ENCODE results near the gene AKR1C2. TPM values are rescaled to one million over a fixed set of nuclear protein-coding genes. Genes with fewer than 3 reads are reported as not detected.
"Not testable (repeated sequence)": the region's sequence is repeated elsewhere in the genome, so short reads cannot be mapped to it uniquely, and the experiment has no call there.

The AKR1C2 gene
- total and polyA plus RNA-seq, 7 donors, result 38.7 to 2,054 (median 161) TPM

- ATAC-seq (no peak), DNase-seq (no peak)
- peaks cover 57% of the 10 kb centered on the region for H3K4me1 ChIP-seq
- intact Hi-C loops (cut with DNase I), result no loop called here
- TF ChIP-seq CTCF (IDR thresholded peaks at IDR 0.05), result no peak
- H3K9me3 ChIP-seq, result no peaks in the 10 kb centered on the region
- H3K36me3 ChIP-seq (ENCODE audit: insufficient read depth in 1 of 2, low read depth in 1 of 2), result no peaks in the 10 kb centered on the region
- no peaks in the 10 kb centered on the region for H3K27me3 ChIP-seq (ENCODE audit: insufficient read depth in 3 of 3, low read length in 2 of 3)
- H3K4me3 ChIP-seq, result no peak overlapping the region
- 39 to 70% (median 46%) methylated on average over 2 of the region's 2 CpGs for WGBS, 3 donors
- peak overlapping the region; percentile 86 for H3K27ac ChIP-seq
These were observed 59.8 kb downstream of the AKR1C2 start for GRCh38 chr10:4943821-4944220.

GRCh38 chr10:4943416-4943815, 60.2 kb downstream of the AKR1C2 start:
- H3K4me3 ChIP-seq; H3K27me3 ChIP-seq (ENCODE audit: insufficient read depth in 3 of 3, low read length in 2 of 3); H3K36me3 ChIP-seq (ENCODE audit: insufficient read depth in 1 of 2, low read depth in 1 of 2); intact Hi-C loops (cut with DNase I); H3K9me3 ChIP-seq; DNase-seq: not testable (repeated sequence)
- H3K27ac ChIP-seq, result peak overlapping the region; percentile 86
- ATAC-seq, result peak in 1 of 4 donors; percentile 7
- peaks cover 53% of the 10 kb centered on the region for H3K4me1 ChIP-seq

- H3K36me3 ChIP-seq (ENCODE audit: insufficient read depth in 1 of 2, low read depth in 1 of 2); H3K4me3 ChIP-seq; H3K9me3 ChIP-seq; intact Hi-C loops (cut with DNase I); H3K27me3 ChIP-seq (ENCODE audit: insufficient read depth in 3 of 3, low read length in 2 of 3): not testable (repeated sequence)
- Histone ChIP-seq H3K4me1 (peaks cover 48% of the 10 kb centered on the region), H3K27ac (peak overlapping the region; percentile 86)
- peak; percentile 92 to 94 (median 94) for ATAC-seq
- WGBS, 3 donors, result 18 to 31% (median 28%) methylated on average over 2 of the region's 2 CpGs
- peak in 1 of 2 donors; percentile 16 for DNase-seq
These were observed 60.7 kb downstream of the AKR1C2 start for GRCh38 chr10:4942931-4943330.

GRCh38 chr10:4941540-4942330, 61.9 kb downstream of the AKR1C2 start:
- TF ChIP-seq CTCF (IDR thresholded peaks at IDR 0.05), result no peak
- Histone ChIP-seq H3K4me3 (no peak overlapping the region), H3K27me3 (ENCODE audit: insufficient read depth in 3 of 3, low read length in 2 of 3) (no peaks in the 10 kb centered on the region), H3K27ac (peak overlapping the region; percentile 86), H3K4me1 (peaks cover 38% of the 10 kb centered on the region), H3K36me3 (ENCODE audit: insufficient read depth in 1 of 2, low read depth in 1 of 2) (no peaks in the 10 kb centered on the region), H3K9me3 (no peaks in the 10 kb centered on the region)
- 63 to 74% (median 66%) methylated on average over 5 of the region's 5 CpGs for WGBS, 3 donors
- ATAC-seq (peak in 2 of 4 donors; percentile 34 to 53), DNase-seq (no peak)
- intact Hi-C loops (cut with DNase I), result no loop called here

GRCh38 chr10:4940909-4941308, 62.7 kb downstream of the AKR1C2 start:
- H3K27me3 ChIP-seq (ENCODE audit: insufficient read depth in 3 of 3, low read length in 2 of 3); DNase-seq; intact Hi-C loops (cut with DNase I); ATAC-seq; H3K9me3 ChIP-seq; H3K4me3 ChIP-seq; H3K36me3 ChIP-seq (ENCODE audit: insufficient read depth in 1 of 2, low read depth in 1 of 2): not testable (repeated sequence)
- H3K27ac ChIP-seq, result peak overlapping the region; percentile 86
- peaks cover 33% of the 10 kb centered on the region for H3K4me1 ChIP-seq
- WGBS, 3 donors, result 95 to 100% (median 100%) methylated on average over 2 of the region's 2 CpGs

- WGBS, 3 donors, result 86 to 96% (median 87%) methylated on average over 6 of the region's 6 CpGs
- H3K4me1 ChIP-seq, result peaks cover 32% of the 10 kb centered on the region
These were observed 63.6 kb downstream of the AKR1C2 start for GRCh38 chr10:4940073-4940428.

More at GRCh38 chr10:4940073-4940428, 63.6 kb downstream of the AKR1C2 start:
- H3K27ac ChIP-seq; H3K4me3 ChIP-seq; intact Hi-C loops (cut with DNase I); DNase-seq; ATAC-seq; H3K36me3 ChIP-seq (ENCODE audit: insufficient read depth in 1 of 2, low read depth in 1 of 2); H3K27me3 ChIP-seq (ENCODE audit: insufficient read depth in 3 of 3, low read length in 2 of 3); H3K9me3 ChIP-seq: not testable (repeated sequence)

Measured in psoas muscle (tissue), 8 donors.